K562 (cell line): Measurements from ENCODE around the gene HOMEZ. TPM values are rescaled to one million over a fixed set of nuclear protein-coding genes. Genes with fewer than 3 reads are reported as not detected.
A peak's percentile ranks its signal among the peaks of the same experiment; 100 is the strongest.

ENCODE experiments used
- CCNT2 ChIP-seq: IDR thresholded peaks from 2 replicates; pipeline ENCODE4 v1.6.1; 2011; ENCODE audit warnings: borderline replicate concordance, low read depth, mild to moderate bottlenecking, moderate library complexity, mixed read lengths, low read length; ENCODE audit not compliant: insufficient read length; ENCODE audit errors: extremely low read depth
- CGGBP1 ChIP-seq: fragments of 250-450 bp; sonication (Bioruptor Pico); IDR thresholded peaks from 2 replicates; pipeline ENCODE4 v1.9.0; 2021; ENCODE audit warnings: mild to moderate bottlenecking
- FOXJ2 ChIP-seq: fragments of 200-800 bp; sonication (Bioruptor generic); IDR thresholded peaks from 2 replicates; pipeline ENCODE4 v1.6.1; 2016; ENCODE audit warnings: missing genetic modification characterization, missing compliant biosample characterization
- FUS ChIP-seq: fragments of 200-400 bp; formaldehyde crosslinking; optimal IDR thresholded peaks from 2 replicates; pipeline ENCODE3; 2017; ENCODE audit warnings: low read depth, low read length
- GTF2F1 ChIP-seq: IDR thresholded peaks from 2 replicates; pipeline ENCODE4 v1.6.1; 2011; ENCODE audit warnings: low read depth, low read length, improper control_type of control experiment
- HIVEP1 ChIP-seq: fragments of 250-450 bp; sonication (Bioruptor Pico); IDR thresholded peaks from 2 replicates; pipeline ENCODE4 v1.4.0; 2020; ENCODE audit warnings: mild to moderate bottlenecking
- HMGN3 ChIP-seq: IDR thresholded peaks from 2 replicates; pipeline ENCODE4 v1.6.1; 2011; ENCODE audit warnings: borderline replicate concordance, low read depth, mild to moderate bottlenecking, mixed read lengths, low read length; ENCODE audit not compliant: insufficient read length; ENCODE audit errors: extremely low read depth
- HNRNPUL1 ChIP-seq: fragments of 200-400 bp; formaldehyde crosslinking; IDR thresholded peaks from 2 replicates; pipeline ENCODE4 v1.6.1; 2017; ENCODE audit warnings: low read length
- KLF1 ChIP-seq: fragments of 450-650 bp; IDR thresholded peaks from 2 replicates; pipeline ENCODE4 v1.6.1; 2016; ENCODE audit warnings: missing genetic modification characterization, missing compliant biosample characterization
- LARP7 ChIP-seq: fragments of 450-650 bp; IDR thresholded peaks from 2 replicates; pipeline ENCODE4 v1.6.1; 2016
- MYBL2 ChIP-seq, 2 experiments: fragments of 450-650 bp in 1 of 2; sonication (generic) in 1 of 2; formaldehyde crosslinking in 1 of 2; IDR thresholded peaks; 2 replicates each; pipeline versions ENCODE4 v1.6.1 to v1.8.1; 2017 to 2022; ENCODE audit warnings: borderline replicate concordance in 1 of 2, inconsistent platforms in 1 of 2, low read depth in 1 of 2, mild to moderate bottlenecking in 1 of 2, missing genetic modification reagents in 1 of 2, moderate library complexity in 1 of 2
- NR3C1 ChIP-seq: sonication (generic); formaldehyde crosslinking; IDR thresholded peaks from 2 replicates; pipeline ENCODE4 v1.8.1; 2022; ENCODE audit warnings: missing genetic modification reagents
- PKNOX1 ChIP-seq: fragments of 450-650 bp; IDR thresholded peaks from 2 replicates; pipeline ENCODE4 v1.6.1; 2016
- SNRNP70 ChIP-seq: fragments of 200-400 bp; formaldehyde crosslinking; optimal IDR thresholded peaks from 2 replicates; pipeline ENCODE3; 2017; ENCODE audit warnings: low read depth, low read length
- TEAD2 ChIP-seq: fragments of 450-650 bp; IDR thresholded peaks from 2 replicates; pipeline ENCODE4 v1.6.1; 2016; ENCODE audit warnings: missing genetic modification characterization, control low read depth, missing compliant biosample characterization
- TSHZ1 ChIP-seq: fragments of 250-450 bp; sonication (Bioruptor Pico); IDR thresholded peaks from 2 replicates; pipeline ENCODE4 v1.4.0; 2020; ENCODE audit warnings: mild to moderate bottlenecking, moderate library complexity
- UBTF ChIP-seq, 2 experiments: IDR thresholded peaks; 2 replicates each; pipeline ENCODE4 v1.6.1; 2012; ENCODE audit warnings: improper control_type of control experiment in 2 of 2, low read depth in 2 of 2, low read length in 2 of 2, borderline replicate concordance in 1 of 2
- ZNF76 ChIP-seq: fragments of 250-450 bp; sonication (Bioruptor Pico); IDR thresholded peaks from 2 replicates; pipeline ENCODE4 v1.4.0; 2020; ENCODE audit warnings: mild to moderate bottlenecking, moderate library complexity, borderline replicate concordance
- ZNF79 ChIP-seq: fragments of 250-450 bp; sonication (Bioruptor Pico); IDR thresholded peaks from 2 replicates; pipeline ENCODE4 v1.4.0; 2020; ENCODE audit warnings: low read depth, mild to moderate bottlenecking, moderate library complexity
- polyA plus RNA-seq, 8 experiments: library from polyadenylated mRNA; depleted of rRNA in 4 of 8; stranded (reverse) in 5 of 8; unstranded in 3 of 8; fragments of >200 nt; fragmentation: Nextera tagmentation in 2 of 8; fragmentation: Illumina TruSeq in 1 of 8; extraction: Ambion mirVana in 2 of 8; extraction: Trizol in 1 of 8; gene quantifications; 2 replicates each; pipeline versions ENCODE4 v1.2.1 to v1.2.3, GENCODE V29; 2011 to 2014; ENCODE audit warnings: inconsistent platforms in 1 of 8, missing spikeins in 1 of 8
- total RNA-seq, 7 experiments: library from RNA; depleted of rRNA in 6 of 7; stranded (reverse); fragments of >200 nt in 6 of 7; fragmentation: Illumina TruSeq in 2 of 7; extraction: Trizol in 2 of 7; gene quantifications; 2 replicates each; pipeline versions ENCODE4 v1.2.1 to v1.2.3, GENCODE V29; 2011 to 2021; ENCODE audit warnings: low replicate concordance in 1 of 7

Gene HOMEZ
- total and polyA plus RNA-seq, 9 of the 15 experiments (the other 6 are each of a cell fraction or from before 2014, with no cell fraction given): 3.0 to 30.2 (median 16.9) TPM

- TF ChIP-seq PKNOX1: peak; percentile 61; the same call in 1 of the 2 replicates
- no peak for TF ChIP-seq SNRNP70
- no peak for TF ChIP-seq CGGBP1 (CRISPR knock-in tag)
- no peak for TF ChIP-seq HNRNPUL1
- no peak for TF ChIP-seq NR3C1 (CRISPR knock-in tag)
- TF ChIP-seq LARP7: no peak
- TF ChIP-seq UBTF (IDR thresholded peaks at IDR 0.05; ENCODE audit: borderline replicate concordance in 1 of 2, low read depth in 2 of 2, low read length in 2 of 2): peak; percentile 97 to 99
- TF ChIP-seq TSHZ1: no peak
- TF ChIP-seq HMGN3: peak; percentile 92
- no peak for TF ChIP-seq ZNF79 (CRISPR knock-in tag)
- no peak; the same call in 1 of the 2 replicates for TF ChIP-seq ZNF76 (CRISPR knock-in tag)
- no peak for TF ChIP-seq FUS
- peak; percentile 80 for TF ChIP-seq KLF1
- TF ChIP-seq FOXJ2 (tag): peak; percentile 94
- no peak for TF ChIP-seq HIVEP1
- TF ChIP-seq MYBL2 (IDR thresholded peaks at IDR 0.05; ENCODE audit: low read depth): no peak
- no peak for TF ChIP-seq MYBL2 (CRISPR knock-in tag; IDR thresholded peaks at IDR 0.05; ENCODE audit: borderline replicate concordance)
- no peak for TF ChIP-seq GTF2F1
- no peak for TF ChIP-seq TEAD2 (tag)
- peak; percentile 98 for TF ChIP-seq CCNT2
Measured at GRCh38 chr14:23301288-23301968, 15.5 kb upstream of the HOMEZ start (continued).
